Testis (tissue), 3 donors: ENCODE data around the gene TMEM255B. TPM values are rescaled to one million over a fixed set of nuclear protein-coding genes. Genes with fewer than 3 reads are reported as not detected.
A peak's percentile ranks its signal among the peaks of the same experiment; 100 is the strongest.
"Not testable (repeated sequence)": the region's sequence is repeated elsewhere in the genome, so short reads cannot be mapped to it uniquely, and the experiment has no call there.

Experiments used
- DNase-seq: peaks from one replicate; pipeline ENCODE4 v3.0.0-alpha.2; 2019
- H3K27ac ChIP-seq, 2 donors: fragments of 200-600 bp; sonication (generic); one replicate each; pipeline ENCODE4 v1.5.1; 2019
- H3K27me3 ChIP-seq: fragments of 200-600 bp; sonication (generic); one replicate; pipeline ENCODE4 v1.5.1; 2019
- H3K36me3 ChIP-seq: fragments of 200-600 bp; sonication (generic); one replicate; pipeline ENCODE4 v1.5.1; 2017; ENCODE audit warnings: low read depth; ENCODE audit errors: missing control alignments
- H3K4me1 ChIP-seq: fragments of 200-600 bp; sonication (generic); one replicate; pipeline ENCODE4 v1.5.1; 2019
- H3K4me3 ChIP-seq, 2 donors: fragments of 200-600 bp; sonication (generic); one replicate each; pipeline ENCODE4 v1.5.1; 2017 to 2019
- H3K9me3 ChIP-seq: fragments of 200-600 bp; sonication (generic); one replicate; pipeline ENCODE4 v1.5.1; 2017
- POLR2A ChIP-seq: fragments of 450-650 bp; IDR thresholded peaks from one replicate; pipeline ENCODE4 v1.6.1; 2017; ENCODE audit warnings: antibody characterized with exemption, mild to moderate bottlenecking, moderate library complexity
- WGBS, 2 donors: methylation state at CpG; one replicate each; pipeline ENCODE4 v1.1.5; 2018; 5-methylcytosine and 5-hydroxymethylcytosine counted together
- intact Hi-C: fragments of 100-400 bp; cut with DNase I; formaldehyde crosslinking; loops from one replicate; pipeline ENCODE4 v1.15.1; 2023; ENCODE audit warnings: low total_unique reads
- polyA plus RNA-seq: library from polyadenylated mRNA; stranded (reverse); fragments of 350-450 nt; fragmentation: Illumina TruSeq; extraction: RNeasy Lipid Tissue Mini Kit (QIAGEN cat#74804); gene quantifications from one replicate; pipeline ENCODE4 v1.2.3, GENCODE V29; 2014; ENCODE audit warnings: low read depth, low replicate concordance; ENCODE audit not compliant: insufficient read depth
- total RNA-seq, 2 donors: library from RNA; depleted of rRNA; stranded (reverse); fragments of >200 nt; gene quantifications; one replicate each; pipeline ENCODE4 v1.2.3, GENCODE V29; 2016
- TF ChIP-seq, protein P1 (sequence below), 3 experiments: fragments of 450-650 bp in 2 of 3; fragments of 200-600 bp in 1 of 3; sonication (generic) in 1 of 3; IDR thresholded peaks; one replicate each; pipeline ENCODE4 v1.5.1; 2016 to 2019; ENCODE audit warnings: antibody characterized with exemption in 3 of 3, mild to moderate bottlenecking in 2 of 3, moderate library complexity in 1 of 3

Gene TMEM255B
- total and polyA plus RNA-seq, 3 donors from 2014 or later = 6.9 to 10.9 (median 7.5) TPM

DNA sequence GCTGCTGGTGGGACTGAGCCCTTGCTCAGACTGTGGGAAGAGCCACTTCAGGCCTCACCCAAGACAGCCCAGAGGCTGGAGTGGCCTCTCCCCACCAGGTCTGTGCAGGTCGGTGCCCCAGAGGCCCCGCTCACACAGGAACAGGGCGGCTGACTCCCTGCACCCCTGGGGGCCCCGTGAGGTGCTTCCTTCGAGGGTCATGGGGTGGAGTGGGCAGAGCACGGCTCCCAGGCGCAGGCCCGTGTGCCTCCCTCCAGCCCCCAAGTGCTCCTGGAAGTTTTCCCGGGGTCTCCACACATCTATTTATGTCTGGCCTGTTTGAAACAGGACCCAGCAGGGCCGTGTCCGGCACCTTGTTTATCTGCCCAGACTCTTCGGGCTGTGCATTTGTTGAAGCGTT lies 9.5 kb upstream of the TMEM255B start:
- no peak for TF ChIP-seq POLR2A
- TF ChIP-seq, protein P1, sequence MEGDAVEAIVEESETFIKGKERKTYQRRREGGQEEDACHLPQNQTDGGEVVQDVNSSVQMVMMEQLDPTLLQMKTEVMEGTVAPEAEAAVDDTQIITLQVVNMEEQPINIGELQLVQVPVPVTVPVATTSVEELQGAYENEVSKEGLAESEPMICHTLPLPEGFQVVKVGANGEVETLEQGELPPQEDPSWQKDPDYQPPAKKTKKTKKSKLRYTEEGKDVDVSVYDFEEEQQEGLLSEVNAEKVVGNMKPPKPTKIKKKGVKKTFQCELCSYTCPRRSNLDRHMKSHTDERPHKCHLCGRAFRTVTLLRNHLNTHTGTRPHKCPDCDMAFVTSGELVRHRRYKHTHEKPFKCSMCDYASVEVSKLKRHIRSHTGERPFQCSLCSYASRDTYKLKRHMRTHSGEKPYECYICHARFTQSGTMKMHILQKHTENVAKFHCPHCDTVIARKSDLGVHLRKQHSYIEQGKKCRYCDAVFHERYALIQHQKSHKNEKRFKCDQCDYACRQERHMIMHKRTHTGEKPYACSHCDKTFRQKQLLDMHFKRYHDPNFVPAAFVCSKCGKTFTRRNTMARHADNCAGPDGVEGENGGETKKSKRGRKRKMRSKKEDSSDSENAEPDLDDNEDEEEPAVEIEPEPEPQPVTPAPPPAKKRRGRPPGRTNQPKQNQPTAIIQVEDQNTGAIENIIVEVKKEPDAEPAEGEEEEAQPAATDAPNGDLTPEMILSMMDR (IDR thresholded peaks at IDR 0.05) = no peak
- WGBS, 2 donors = 89 to 92% methylated on average over 5 to 13 of the region's 13 CpGs
- no peaks in the 10 kb centered on the region for H3K36me3 ChIP-seq
- H3K9me3 ChIP-seq = no peaks in the 10 kb centered on the region
- no peak overlapping the region for H3K4me3 ChIP-seq
- no peak for DNase-seq
- intact Hi-C loops = no loop called here
- no peaks in the 10 kb centered on the region for H3K4me1 ChIP-seq
- no peak overlapping the region for H3K27ac ChIP-seq
- no peaks in the 10 kb centered on the region for H3K27me3 ChIP-seq

GRCh38 chr13:113749967-113750366 lies 9.1 kb upstream of the TMEM255B start:
- intact Hi-C loops = no loop called here
- no peaks in the 10 kb centered on the region for H3K9me3 ChIP-seq
- H3K27me3 ChIP-seq = no peaks in the 10 kb centered on the region
- no peak for DNase-seq
- no peak overlapping the region for H3K27ac ChIP-seq
- H3K36me3 ChIP-seq = no peaks in the 10 kb centered on the region
- no peaks in the 10 kb centered on the region for H3K4me1 ChIP-seq
- TF ChIP-seq, protein P1 (IDR thresholded peaks at IDR 0.05) = no peak
- no peak for TF ChIP-seq POLR2A
- no peak overlapping the region for H3K4me3 ChIP-seq
- WGBS, 2 donors = 84 to 89% methylated on average over 7 to 11 of the region's 11 CpGs

DNA sequence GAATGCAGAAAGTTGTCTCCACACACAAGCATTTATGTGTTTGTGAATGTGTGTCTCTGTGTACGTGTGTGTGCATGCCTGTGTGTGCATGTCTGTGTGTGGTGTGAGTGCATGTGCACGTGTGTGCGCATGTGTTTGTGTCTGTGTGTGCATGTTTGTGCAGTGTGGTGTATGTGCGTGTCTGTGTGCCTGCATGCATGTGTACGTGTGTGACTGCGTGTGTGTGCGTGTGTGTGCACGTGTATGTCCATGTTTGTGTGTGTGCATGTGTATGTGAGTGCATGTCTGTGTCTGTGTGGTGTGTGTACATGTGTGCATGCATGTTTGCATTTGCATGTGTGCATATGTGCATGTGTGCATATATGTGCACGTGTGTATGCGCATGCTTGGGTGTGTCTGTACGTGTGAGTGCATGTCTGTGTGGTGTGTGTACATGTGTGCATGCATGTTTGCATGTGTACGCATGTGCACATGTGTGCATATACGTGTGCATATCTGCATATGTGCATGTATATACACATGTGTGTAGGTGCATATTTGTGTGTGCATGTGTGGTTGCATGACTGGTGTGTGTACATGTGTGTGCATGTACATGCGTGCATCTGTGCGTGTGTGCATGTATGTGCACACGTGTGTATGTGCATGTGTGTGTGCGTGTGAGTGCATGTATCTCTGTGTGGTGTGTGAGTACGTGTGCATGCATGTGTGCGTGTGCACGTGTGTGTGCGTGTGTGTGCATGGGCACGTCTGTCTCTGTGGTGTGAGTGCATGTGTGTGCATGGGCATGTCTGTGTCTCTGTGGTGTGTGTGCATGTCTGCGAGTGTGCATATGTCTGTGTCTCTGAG lies 8.2 kb upstream of the TMEM255B start:
- no peak for DNase-seq
- Histone ChIP-seq H3K36me3 (no peaks in the 10 kb centered on the region), H3K4me3 (peak overlapping the region in 1 of 2 donors; percentile 36), H3K4me1 (no peaks in the 10 kb centered on the region), H3K27me3 (no peaks in the 10 kb centered on the region), H3K9me3 (no peaks in the 10 kb centered on the region), H3K27ac (no peak overlapping the region)
- intact Hi-C loops = no loop called here
- WGBS, 2 donors = 65 to 78% methylated on average over 22 to 23 of the region's 23 CpGs
- no peak for TF ChIP-seq POLR2A
- TF ChIP-seq, protein P1 (IDR thresholded peaks at IDR 0.05) = no peak

- intact Hi-C loops = no loop called here
- DNase-seq = no peak
- Histone ChIP-seq H3K4me1 (no peaks in the 10 kb centered on the region), H3K4me3 (peak overlapping the region; percentile 26 to 36), H3K9me3 (no peaks in the 10 kb centered on the region), H3K27ac (peak overlapping the region; percentile 39 to 88), H3K36me3 (no peaks in the 10 kb centered on the region), H3K27me3 (no peaks in the 10 kb centered on the region)
- WGBS, 2 donors = 76 to 80% methylated on average over 1 to 19 of the region's 19 CpGs
- no peak for TF ChIP-seq POLR2A
- TF ChIP-seq, protein P1 (IDR thresholded peaks at IDR 0.05) = no peak
Measured at GRCh38 chr13:113751491-113751890, 7.5 kb upstream of the TMEM255B start.

GRCh38 chr13:113752211-113752986 lies 6.6 kb upstream of the TMEM255B start:
- WGBS, 2 donors = 65 to 88% methylated on average over 59 to 76 of the region's 78 CpGs
- Histone ChIP-seq H3K27ac (peak overlapping the region; percentile 55 to 88), H3K4me3 (peak overlapping the region; percentile 33 to 36)
- DNase-seq, H3K36me3 ChIP-seq, intact Hi-C loops, H3K9me3 ChIP-seq, H3K4me1 ChIP-seq, H3K27me3 ChIP-seq: not testable (repeated sequence)
